Fibroblast of the conjunctiva (primary cell): ENCODE data around the gene EIF4G1.

Experiments used
- DNase-seq: peaks from one replicate; pipeline ENCODE4 v3.0.0-alpha.2; 2010; ENCODE audit warnings: low read depth

EIF4G1 gene

DNA sequence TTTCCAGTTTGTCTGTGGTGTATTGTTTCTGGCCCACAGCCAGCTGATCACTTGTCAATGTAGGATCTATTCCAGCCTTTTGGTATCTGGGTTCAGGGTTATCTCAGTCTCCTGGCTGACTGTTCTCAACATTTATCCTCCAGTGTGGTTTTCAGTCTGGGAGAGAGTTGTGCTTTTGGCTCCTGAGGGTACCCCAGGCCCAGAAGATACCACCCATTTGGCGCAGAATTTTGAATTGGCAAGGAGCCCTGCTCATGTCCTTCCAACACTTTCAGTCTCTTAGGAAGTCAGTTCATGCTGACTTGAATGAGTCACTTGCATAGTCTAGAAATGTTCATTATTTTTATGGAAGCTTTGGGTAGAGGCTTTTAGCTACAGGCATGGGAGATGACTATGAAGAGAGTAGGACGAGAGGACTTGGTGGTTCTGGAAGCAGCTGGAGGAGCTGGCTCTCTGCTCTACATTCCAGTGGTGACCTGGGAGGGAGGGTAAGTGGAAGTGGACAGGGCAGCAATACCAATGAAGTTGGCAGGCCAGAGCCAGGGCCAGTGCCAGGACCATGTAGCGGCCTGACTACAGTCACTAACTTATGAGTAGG lies 54.3 kb downstream of the EIF4G1 start:
- peak; percentile 66 for DNase-seq

DNA sequence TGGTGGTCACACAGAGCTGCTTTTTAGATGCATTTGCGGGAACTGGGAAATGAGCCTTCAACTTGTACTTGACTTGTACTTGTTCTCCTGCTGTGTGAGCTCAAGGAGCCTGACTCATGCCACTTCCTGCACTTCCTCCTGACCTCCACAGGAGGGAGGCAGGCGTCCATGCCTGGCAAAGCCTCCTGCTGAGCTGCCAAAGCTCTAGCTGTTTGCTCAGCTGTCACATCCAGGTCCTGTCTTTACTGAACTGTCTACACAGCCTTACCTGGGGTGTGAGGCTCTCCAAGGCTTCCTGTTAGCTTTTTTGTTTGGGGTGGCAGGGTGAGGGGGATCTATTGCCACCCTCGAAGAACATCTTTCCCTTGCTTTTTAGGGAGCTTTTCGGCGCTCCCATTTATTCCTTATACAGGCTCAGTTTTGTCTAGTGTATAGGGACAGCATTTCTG lies 57.2 kb downstream of the EIF4G1 start:
- peak; percentile 85 for DNase-seq

DNA sequence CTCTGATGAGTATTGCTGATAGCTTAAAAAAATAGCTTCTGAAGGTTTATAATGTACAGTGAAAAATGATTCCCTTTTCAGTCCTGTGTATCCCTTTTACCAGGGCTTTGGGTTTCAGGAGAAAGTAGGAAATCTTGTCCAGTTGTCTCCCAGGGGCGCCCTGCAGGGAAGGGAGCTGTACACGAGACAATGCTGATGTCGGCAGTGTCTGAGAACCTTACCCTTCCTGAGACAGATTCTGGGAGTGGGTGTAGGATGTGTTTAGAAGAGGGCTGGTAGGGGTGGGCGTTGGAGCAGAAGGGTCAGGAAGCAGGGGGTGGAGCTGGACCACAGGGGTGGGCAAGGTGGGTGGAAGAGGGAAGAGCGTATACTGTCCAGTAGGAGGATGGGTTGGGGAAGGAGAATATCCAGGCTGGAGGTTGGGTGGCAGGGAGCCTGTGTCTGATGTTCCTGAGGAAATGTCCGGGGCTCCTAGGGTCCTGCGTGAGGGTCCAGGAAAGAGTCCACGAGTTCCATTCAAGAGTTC lies 58.0 kb downstream of the EIF4G1 start:
- DNase-seq = no peak

DNA sequence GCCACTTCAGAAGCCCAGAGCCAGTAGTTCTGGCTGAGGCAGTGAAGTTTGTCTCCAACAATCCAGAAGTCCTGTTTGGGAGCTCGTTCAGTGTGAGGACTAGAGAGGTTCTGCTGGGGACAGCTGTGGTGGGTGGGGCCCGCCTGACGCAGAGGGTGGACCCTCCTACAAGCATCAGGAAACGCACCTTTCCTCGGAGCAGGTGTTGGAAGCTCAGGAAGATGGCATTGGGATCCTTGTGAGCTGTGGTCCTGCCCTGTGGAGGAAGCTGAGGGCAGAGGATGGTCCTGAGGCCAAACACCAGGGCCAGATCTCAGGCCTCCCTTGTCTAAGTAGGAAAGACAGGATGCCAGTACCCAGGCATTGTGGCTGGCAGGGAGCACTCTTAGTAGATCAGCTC lies 58.5 kb downstream of the EIF4G1 start:
- no peak for DNase-seq

DNA sequence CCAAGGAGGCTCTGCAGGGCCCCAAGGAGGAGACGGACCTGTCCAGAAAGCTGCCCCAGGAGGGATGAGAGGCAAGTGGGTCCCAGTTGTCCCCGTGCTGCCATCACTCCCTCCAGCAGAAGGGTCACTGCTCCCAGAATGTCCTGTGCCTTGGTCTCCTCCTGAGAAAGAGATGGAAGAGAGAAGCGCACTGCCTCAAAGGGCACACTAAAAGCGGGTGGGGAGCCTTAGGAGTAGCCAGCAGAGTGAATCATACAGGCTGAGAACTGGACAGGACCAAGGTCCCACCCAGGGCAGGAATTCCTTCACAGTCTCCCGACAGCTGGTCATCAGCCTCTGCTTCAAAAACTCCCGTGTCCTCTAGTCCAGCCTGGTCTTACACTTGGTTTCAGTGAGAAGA lies 59.0 kb downstream of the EIF4G1 start:
- DNase-seq = no peak

DNA sequence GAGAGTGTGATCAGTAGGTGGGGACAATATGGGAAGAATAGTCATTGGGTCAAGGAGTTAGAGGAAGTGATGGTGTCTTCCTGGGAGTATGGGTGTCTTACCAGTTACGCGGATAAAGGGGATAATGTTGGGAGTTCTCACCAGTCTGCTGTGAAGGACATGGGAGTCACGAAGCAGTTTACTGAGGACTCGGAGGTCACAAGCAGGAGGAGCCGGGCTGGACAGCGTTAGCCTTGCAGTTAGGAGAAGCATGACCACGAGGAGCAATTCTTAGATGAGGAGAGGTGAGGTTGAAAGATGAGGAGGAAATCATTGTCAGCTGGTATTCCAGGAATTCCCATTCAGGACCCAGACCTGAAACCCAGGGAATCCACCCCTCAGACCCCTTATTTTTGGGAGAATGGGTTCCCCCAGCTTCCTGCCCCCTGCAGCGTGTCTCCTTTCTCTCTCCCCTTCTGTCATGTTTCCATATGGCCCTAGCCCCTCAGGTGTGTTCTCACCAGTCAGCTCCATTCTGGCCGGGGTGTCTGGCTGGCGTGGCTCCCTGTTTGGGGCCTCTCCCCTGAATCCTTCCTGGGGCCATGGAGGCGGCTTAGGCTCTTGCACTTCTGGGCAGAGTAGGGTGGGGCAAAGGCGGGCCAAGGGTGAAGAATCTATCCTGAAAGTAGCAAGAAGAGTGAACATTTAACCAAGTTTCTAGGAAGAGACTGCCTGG lies 61.5 kb downstream of the EIF4G1 start:
- no peak for DNase-seq

DNA sequence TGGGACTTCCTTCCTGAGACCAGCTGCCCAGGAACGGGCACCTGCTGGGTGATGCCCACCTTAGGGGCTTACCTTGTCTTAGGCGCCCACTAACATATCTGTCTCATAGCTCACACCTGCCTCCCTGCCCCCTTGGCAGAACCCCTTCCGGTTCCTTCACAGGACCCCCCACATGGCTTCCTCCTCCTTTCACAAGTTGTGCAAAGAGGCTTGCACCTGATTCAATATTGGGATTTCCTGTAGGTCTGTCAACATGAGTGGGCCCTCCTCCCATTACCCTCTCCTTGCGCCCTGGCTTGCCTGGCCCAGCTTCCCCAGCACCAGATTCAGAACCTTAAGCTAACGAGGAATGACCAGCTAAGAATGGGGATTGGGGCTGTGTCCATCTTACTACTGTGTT lies 63.0 kb downstream of the EIF4G1 start:
- no peak for DNase-seq

DNA sequence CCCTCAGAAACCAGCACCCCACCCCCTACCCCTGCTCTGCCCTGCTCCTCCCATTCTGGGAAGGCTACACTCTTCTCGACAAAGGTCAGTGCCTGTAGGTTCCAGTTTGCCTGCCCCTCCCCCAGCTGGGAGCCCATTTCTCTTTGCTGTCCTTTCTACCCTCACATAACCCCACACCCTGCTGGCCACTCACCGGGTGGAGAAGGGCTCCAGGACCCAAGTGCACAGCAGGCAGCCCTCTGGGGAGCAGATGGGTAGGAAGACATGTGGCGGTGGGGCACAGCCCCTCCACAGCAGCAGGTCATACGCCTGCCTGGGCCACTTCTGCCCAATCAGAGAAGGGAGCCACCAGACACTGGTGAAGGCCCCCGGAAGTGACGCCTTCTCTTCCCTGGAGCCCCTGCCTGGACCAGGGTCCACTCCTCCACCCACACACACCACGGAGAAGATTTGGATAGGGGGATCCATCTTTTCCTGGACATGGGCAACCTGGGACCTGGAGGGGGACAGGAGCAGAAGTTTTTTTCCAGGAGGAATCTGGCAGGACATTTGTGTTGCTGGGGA lies 63.6 kb downstream of the EIF4G1 start, which contains the start of gene THPO:
THPO (minus strand) TSS at position 326 of the 564 bp plus-strand sequence. CDS start 1,948 bp downstream, outside the sequence.
- no peak for DNase-seq

DNA sequence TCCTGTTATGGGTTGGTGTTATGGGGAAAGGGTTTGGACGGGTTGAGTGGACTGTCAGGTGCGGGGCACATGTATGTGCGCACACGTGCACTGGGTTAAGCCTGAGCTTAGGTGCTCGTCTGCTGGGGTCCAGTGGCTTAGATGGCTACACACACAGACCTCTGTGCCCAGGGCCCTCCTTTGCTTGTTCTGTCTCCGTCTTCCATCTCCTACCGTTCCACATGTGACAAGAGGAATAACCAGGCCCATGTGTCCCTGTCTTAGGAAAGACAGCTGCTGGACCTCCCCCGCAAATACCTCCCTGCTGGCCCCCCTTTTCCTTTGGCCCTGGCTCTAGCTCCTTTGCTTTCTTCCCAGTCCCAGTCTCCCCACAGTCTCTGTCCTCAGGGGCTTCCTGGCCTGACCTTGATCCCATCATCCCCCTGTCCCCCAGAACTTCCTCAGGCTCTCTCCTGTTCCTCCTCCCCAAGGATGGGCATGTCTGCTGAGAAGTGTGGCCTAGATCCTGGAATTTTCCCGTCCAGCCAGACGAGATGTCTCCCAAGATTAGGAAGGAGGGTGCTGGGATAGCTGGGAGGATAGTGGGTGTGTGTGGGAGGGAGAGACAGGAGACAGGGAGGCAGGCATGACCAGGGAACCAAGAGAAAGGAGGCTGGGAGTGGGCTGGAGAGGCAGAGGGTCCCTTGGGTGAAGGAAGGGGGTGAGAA lies 64.4 kb downstream of the EIF4G1 start:
- no peak for DNase-seq

DNA sequence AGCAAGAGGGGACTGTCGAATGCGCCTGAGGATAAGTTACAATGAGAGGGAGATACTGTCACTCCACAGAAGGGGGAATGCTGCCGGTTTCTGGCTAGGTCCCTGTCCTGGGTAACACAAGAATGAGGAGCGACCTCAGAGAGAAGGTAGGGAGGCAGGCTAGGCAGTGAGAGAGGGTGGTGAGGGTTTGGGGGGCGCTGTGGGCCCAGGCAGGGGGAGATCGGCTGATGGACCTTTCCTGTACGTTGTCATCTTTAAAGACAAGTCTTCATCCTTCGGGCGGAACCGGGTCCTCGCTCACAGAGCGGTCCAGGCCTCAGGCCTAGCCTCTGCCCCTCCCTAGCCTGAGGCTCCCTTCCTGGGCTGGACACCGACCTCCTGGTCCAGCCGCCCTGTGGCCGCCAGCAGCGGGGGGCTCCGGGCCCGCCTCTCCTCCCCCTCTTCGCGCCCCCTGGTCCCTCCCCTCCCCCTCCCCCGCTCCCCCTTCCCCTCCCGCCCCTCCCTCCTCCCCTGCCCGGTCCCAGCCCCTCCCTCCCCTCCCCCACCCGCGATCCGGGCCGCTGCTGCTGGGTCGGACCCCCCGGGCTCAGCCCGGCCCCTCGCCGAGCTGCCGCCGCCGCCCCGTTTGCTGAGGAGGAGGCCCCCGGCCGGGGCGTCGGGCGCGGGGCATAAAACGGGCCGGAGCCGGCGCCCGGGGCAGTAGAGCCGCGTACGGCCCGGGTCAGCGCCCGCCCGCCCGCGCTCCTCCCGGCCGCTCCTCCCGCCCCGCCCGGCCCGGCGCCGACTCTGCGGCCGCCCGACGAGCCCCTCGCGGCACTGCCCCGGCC lies 65.2 kb downstream of the EIF4G1 start, which contains the start of gene CHRD:
CHRD (plus strand) TSS at position 697 of the 827 bp plus-strand sequence. CDS start 265 bp downstream, outside the sequence.
- no peak for DNase-seq

DNA sequence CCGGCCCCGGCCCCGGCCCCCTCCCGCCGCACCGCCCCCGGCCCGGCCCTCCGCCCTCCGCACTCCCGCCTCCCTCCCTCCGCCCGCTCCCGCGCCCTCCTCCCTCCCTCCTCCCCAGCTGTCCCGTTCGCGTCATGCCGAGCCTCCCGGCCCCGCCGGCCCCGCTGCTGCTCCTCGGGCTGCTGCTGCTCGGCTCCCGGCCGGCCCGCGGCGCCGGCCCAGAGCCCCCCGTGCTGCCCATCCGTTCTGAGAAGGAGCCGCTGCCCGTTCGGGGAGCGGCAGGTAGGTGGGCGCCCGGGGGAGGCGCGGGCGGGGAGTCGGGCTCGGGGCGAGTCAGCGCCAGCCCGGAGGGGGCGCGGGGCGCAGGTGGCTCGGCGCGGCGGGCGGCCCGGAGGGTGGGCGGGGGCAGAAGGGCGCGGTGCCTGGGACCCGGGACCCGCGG lies 65.8 kb downstream of the EIF4G1 start:
- no peak for DNase-seq

DNA sequence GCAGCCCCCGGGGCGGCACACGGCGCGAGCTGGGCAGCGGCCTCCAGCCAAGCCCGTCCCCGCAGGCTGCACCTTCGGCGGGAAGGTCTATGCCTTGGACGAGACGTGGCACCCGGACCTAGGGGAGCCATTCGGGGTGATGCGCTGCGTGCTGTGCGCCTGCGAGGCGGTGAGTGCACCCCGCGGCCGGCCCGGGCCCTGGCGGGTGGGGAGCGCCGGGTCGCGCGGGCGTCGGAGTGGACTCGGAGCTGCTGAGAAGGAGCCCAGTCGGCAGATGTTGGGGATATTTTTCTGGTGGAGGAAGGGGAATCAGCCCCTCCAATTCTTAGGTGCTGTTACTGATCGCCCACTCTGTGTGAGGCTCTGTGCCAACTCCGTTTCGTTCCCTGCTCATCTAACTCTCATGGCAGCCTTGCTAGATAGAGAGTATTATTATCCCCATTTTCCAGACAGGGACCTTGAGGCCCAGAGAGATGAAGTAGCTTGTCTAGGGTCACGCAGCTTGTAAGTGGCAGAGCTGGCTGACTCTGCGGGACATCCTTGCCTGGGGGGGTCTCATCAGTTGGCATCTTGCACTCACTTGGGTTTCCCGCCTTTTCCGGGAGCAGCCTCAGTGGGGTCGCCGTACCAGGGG lies 66.3 kb downstream of the EIF4G1 start:
- no peak for DNase-seq

DNA sequence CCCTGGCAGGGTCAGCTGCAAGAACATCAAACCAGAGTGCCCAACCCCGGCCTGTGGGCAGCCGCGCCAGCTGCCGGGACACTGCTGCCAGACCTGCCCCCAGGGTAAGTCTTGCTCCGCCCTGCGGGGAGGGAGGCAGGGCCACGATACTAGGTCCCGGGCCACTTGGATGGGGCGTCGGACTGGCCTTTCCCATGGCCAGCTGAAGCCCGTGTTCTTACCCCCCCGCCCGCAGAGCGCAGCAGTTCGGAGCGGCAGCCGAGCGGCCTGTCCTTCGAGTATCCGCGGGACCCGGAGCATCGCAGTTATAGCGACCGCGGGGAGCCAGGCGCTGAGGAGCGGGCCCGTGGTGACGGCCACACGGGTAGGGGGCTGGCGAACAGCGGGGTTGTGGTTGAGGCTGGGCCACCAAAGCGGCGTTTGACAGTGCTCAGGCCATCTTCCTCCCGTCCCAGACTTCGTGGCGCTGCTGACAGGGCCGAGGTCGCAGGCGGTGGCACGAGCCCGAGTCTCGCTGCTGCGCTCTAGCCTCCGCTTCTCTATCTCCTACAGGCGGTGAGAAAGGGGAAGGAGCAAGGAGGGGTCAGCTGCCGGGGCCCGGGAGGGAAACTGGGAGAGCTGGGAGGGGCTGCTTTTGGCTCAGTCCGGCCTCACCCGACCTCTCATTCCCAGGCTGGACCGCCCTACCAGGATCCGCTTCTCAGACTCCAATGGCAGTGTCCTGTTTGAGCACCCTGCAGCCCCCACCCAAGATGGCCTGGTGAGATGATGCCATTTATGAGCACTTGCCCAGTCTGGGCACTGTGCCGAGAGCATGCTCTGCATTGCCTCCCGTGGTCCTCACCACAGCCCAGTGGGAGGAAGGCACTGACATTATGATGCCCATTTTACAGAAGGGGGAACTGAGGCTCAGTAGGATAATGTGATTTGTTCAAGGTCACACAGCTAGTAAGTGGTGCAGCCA lies 67.1 kb downstream of the EIF4G1 start:
- no peak for DNase-seq

DNA sequence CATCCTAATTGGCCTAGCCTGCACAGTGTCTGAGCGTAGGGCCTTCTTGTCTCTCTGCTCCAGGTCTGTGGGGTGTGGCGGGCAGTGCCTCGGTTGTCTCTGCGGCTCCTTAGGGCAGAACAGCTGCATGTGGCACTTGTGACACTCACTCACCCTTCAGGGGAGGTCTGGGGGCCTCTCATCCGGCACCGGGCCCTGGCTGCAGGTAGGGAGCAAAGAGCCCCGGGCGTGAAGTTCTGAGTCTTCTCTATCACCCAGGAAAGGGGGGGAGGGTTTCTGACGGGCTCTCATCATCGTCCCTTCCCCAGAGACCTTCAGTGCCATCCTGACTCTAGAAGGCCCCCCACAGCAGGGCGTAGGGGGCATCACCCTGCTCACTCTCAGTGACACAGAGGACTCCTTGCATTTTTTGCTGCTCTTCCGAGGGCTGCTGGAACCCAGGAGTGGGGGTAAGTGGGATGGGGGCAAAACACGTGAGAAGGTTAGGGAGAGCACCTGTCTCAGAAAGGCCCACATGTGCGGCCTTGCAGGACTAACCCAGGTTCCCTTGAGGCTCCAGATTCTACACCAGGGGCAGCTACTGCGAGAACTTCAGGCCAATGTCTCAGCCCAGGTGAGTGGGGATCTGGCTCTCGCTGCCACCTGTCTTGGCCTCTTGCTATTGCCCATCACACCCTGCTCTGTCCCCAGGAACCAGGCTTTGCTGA lies 68.1 kb downstream of the EIF4G1 start:
- DNase-seq = no peak

DNA sequence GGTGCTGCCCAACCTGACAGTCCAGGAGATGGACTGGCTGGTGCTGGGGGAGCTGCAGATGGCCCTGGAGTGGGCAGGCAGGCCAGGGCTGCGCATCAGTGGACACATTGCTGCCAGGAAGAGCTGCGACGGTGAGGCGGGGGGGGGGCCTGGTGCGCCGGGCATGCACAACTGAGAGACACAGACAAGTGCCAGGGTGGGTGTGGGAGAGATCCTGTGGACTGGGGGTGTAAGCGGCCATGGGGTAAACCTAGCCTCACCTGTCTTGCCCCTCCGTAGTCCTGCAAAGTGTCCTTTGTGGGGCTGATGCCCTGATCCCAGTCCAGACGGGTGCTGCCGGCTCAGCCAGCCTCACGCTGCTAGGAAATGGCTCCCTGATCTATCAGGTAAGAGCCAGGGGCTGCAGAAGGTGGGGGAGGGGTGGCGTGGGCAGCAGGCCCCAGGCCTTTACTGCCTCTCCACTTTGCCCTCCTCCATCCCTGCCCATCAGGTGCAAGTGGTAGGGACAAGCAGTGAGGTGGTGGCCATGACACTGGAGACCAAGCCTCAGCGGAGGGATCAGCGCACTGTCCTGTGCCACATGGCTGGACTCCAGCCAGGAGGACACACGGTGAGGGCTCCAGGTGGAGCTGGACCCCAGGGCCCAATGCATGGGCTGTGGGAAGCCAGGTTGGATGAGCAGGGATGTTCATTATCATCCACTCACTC lies 68.8 kb downstream of the EIF4G1 start:
- no peak for DNase-seq

DNA sequence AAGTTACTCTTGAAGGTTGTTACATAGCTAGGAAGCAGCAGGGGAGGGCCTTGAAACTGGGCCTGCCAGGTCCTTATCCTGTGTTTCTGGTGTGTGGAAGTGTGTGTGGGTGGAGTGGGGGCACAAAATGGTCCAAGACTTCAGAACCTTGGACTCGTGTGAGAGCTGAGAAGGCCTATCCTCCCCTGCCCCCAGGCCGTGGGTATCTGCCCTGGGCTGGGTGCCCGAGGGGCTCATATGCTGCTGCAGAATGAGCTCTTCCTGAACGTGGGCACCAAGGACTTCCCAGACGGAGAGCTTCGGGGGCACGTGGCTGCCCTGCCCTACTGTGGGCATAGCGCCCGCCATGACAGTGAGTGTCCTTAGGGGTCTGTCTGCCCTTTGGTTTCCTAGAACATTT lies 69.9 kb downstream of the EIF4G1 start:
- DNase-seq = no peak
